ENCODE measurements around the gene ZC3H13.

The ZC3H13 gene

GRCh38 chr13:46053162-46054012 lies 841 bp upstream of the ZC3H13 start:
- TF ChIP-seq CTCF (IDR thresholded peaks at IDR 0.05; ENCODE audit: borderline replicate concordance, control extremely low read depth, extremely low read depth, insufficient read depth, missing control alignments) = no peak
- in situ Hi-C loops (cut with MboI; ENCODE audit: low sequenced_read_pairs, unreplicated experiment) = no loop called here
- DNase-seq (ENCODE audit: low spot score) = no peak

DNA sequence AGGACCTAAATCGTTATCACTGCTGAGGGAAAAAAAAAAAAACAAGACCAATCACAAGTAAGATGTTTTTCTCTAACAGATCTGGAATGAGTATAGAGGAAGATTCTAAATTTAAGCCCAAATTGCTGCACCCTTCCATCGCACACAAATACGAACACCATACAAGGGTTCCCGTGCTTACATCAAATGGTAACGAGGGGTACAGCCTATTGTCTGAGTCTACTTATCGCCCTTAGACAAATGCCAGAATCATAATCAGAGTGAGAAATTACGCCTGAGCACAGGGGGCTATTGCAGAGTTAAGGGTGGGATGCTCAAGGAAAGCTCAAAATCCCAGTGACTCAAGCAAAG lies 603 bp downstream of the ZC3H13 start:
- in situ Hi-C loops (cut with MboI; ENCODE audit: low sequenced_read_pairs, unreplicated experiment) = no loop called here
- no peak for TF ChIP-seq CTCF (IDR thresholded peaks at IDR 0.05; ENCODE audit: borderline replicate concordance, control extremely low read depth, extremely low read depth, insufficient read depth, missing control alignments)

GRCh38 chr13:46050771-46051170 lies 1.8 kb downstream of the ZC3H13 start:
- DNase-seq (ENCODE audit: low spot score) = no peak
- TF ChIP-seq CTCF (IDR thresholded peaks at IDR 0.05; ENCODE audit: borderline replicate concordance, control extremely low read depth, extremely low read depth, insufficient read depth, missing control alignments) = no peak
- in situ Hi-C loops (cut with MboI; ENCODE audit: low sequenced_read_pairs, unreplicated experiment) = no loop called here

More for the DNA sequence above, 603 bp downstream of the ZC3H13 start:
- DNase-seq (ENCODE audit: low spot score) = no peak

- no peak for TF ChIP-seq CTCF (IDR thresholded peaks at IDR 0.05; ENCODE audit: borderline replicate concordance, control extremely low read depth, extremely low read depth, insufficient read depth, missing control alignments)
- DNase-seq (ENCODE audit: low spot score) = no peak
- in situ Hi-C loops (cut with MboI; ENCODE audit: low sequenced_read_pairs, unreplicated experiment) = no loop called here
Measured at GRCh38 chr13:46045424-46045823, 7.1 kb downstream of the ZC3H13 start.

GRCh38 chr13:46043647-46044046 lies 8.9 kb downstream of the ZC3H13 start:
- in situ Hi-C loops (cut with MboI; ENCODE audit: low sequenced_read_pairs, unreplicated experiment) = no loop called here
- no peak for TF ChIP-seq CTCF (IDR thresholded peaks at IDR 0.05; ENCODE audit: borderline replicate concordance, control extremely low read depth, extremely low read depth, insufficient read depth, missing control alignments)
- no peak for DNase-seq (ENCODE audit: low spot score)

GRCh38 chr13:46041419-46041839 lies 11.1 kb downstream of the ZC3H13 start:
- in situ Hi-C loops (cut with MboI; ENCODE audit: low sequenced_read_pairs, unreplicated experiment) = no loop called here
- no peak for DNase-seq (ENCODE audit: low spot score)
- no peak for TF ChIP-seq CTCF (IDR thresholded peaks at IDR 0.05; ENCODE audit: borderline replicate concordance, control extremely low read depth, extremely low read depth, insufficient read depth, missing control alignments)

Measured in GM13976 (cell line).